Smooth muscle cell (in vitro differentiated cells): Measurements from ENCODE around the gene CYP2D6. TPM values are rescaled to one million over a fixed set of nuclear protein-coding genes. Genes with fewer than 3 reads are reported as not detected.
"Not testable (repeated sequence)": the region's sequence is repeated elsewhere in the genome, so short reads cannot be mapped to it uniquely, and the experiment has no call there.

ENCODE experiments used
- DNase-seq: peaks from one replicate; lab custom pipeline; 2025; ENCODE audit not compliant: unreplicated experiment; lab: John Stamatoyannopoulos, UW
- H2AFZ ChIP-seq: fragments of 200-600 bp; sonication (generic); 2 replicates; pipeline ENCODE4 v1.6.0; 2016; ENCODE audit warnings: antibody characterized with exemption, low read depth, mild to moderate bottlenecking
- H3F3A ChIP-seq: fragments of 200-600 bp; sonication (generic); 2 replicates; pipeline ENCODE4 v1.6.0; 2017; ENCODE audit warnings: antibody characterized with exemption, low read depth
- H3K27ac ChIP-seq: fragments of 200-600 bp; sonication (generic); 2 replicates; pipeline ENCODE4 v1.5.1; 2016; ENCODE audit warnings: low read depth, mild to moderate bottlenecking
- H3K27me3 ChIP-seq: fragments of 200-600 bp; sonication (generic); 2 replicates; pipeline ENCODE4 v1.6.1; 2016; ENCODE audit warnings: low read depth, mild to moderate bottlenecking
- H3K36me3 ChIP-seq: fragments of 200-600 bp; sonication (generic); 2 replicates; pipeline ENCODE4 v1.5.1; 2016; ENCODE audit warnings: low read depth
- H3K4me1 ChIP-seq: fragments of 200-600 bp; sonication (generic); 2 replicates; pipeline ENCODE4 v1.5.1; 2016; ENCODE audit warnings: low read depth
- H3K4me2 ChIP-seq: fragments of 200-600 bp; sonication (generic); 2 replicates; pipeline ENCODE4 v1.6.0; 2016; ENCODE audit warnings: mild to moderate bottlenecking
- H3K4me3 ChIP-seq: fragments of 200-600 bp; sonication (generic); 2 replicates; pipeline ENCODE4 v1.5.1; 2016; ENCODE audit warnings: mild to moderate bottlenecking
- H3K79me2 ChIP-seq: fragments of 200-600 bp; sonication (generic); 2 replicates; pipeline ENCODE4 v1.6.0; 2016; ENCODE audit warnings: low read depth, mild to moderate bottlenecking
- H3K9ac ChIP-seq: fragments of 200-600 bp; sonication (generic); 2 replicates; pipeline ENCODE4 v1.6.0; 2016; ENCODE audit warnings: low read depth
- H3K9me3 ChIP-seq: fragments of 200-600 bp; sonication (generic); replicated peaks from 2 replicates; pipeline ENCODE4 v1.5.1; 2016; ENCODE audit warnings: low read depth
- H4K20me1 ChIP-seq: fragments of 200-600 bp; sonication (generic); 2 replicates; pipeline ENCODE4 v1.6.0; 2016; ENCODE audit warnings: low read depth
- WGBS: methylation state at CpG from one replicate; pipeline ENCODE4 v1.1.7; 2016; ENCODE audit warnings: low lambda C conversion rate; 5-methylcytosine and 5-hydroxymethylcytosine counted together
- polyA plus RNA-seq: library from polyadenylated mRNA; unstranded; fragments of >200 nt; fragmentation: Nextera tagmentation; extraction: Ambion mirVana; gene quantifications from 2 replicates; pipeline ENCODE4 v1.2.1, GENCODE V29; 2016
- total RNA-seq: library from RNA; depleted of rRNA; stranded (reverse); fragments of >200 nt; gene quantifications from 2 replicates; pipeline ENCODE4 v1.2.3, GENCODE V29; 2014
- TF ChIP-seq, protein P1 (sequence below): fragments of 200-600 bp; sonication (generic); IDR thresholded peaks from 2 replicates; pipeline ENCODE4 v1.5.1; 2017; ENCODE audit warnings: borderline replicate concordance, mild to moderate bottlenecking, antibody characterized with exemption; ENCODE audit not compliant: insufficient read depth, poor library complexity, severe bottlenecking

The CYP2D6 gene
- total and polyA plus RNA-seq, 2 experiments from 2014 or later: 0.41 to 0.63 TPM

- Histone ChIP-seq H3K27ac (no peak overlapping the region), H3K4me2 (no peak overlapping the region), H3K27me3 (no peaks in the 10 kb centered on the region), H3K4me3 (no peak overlapping the region), H2AFZ (no peak overlapping the region), H3K79me2 (no peaks in the 10 kb centered on the region), H3F3A (no peaks in the 10 kb centered on the region), H3K9me3 (no peaks in the 10 kb centered on the region), H4K20me1 (no peaks in the 10 kb centered on the region), H3K4me1 (no peaks in the 10 kb centered on the region), H3K36me3 (no peaks in the 10 kb centered on the region), H3K9ac (no peak overlapping the region)
- 81% methylated on average over 8 of the region's 8 CpGs for WGBS
- DNase-seq: no peak
- TF ChIP-seq, protein P1, sequence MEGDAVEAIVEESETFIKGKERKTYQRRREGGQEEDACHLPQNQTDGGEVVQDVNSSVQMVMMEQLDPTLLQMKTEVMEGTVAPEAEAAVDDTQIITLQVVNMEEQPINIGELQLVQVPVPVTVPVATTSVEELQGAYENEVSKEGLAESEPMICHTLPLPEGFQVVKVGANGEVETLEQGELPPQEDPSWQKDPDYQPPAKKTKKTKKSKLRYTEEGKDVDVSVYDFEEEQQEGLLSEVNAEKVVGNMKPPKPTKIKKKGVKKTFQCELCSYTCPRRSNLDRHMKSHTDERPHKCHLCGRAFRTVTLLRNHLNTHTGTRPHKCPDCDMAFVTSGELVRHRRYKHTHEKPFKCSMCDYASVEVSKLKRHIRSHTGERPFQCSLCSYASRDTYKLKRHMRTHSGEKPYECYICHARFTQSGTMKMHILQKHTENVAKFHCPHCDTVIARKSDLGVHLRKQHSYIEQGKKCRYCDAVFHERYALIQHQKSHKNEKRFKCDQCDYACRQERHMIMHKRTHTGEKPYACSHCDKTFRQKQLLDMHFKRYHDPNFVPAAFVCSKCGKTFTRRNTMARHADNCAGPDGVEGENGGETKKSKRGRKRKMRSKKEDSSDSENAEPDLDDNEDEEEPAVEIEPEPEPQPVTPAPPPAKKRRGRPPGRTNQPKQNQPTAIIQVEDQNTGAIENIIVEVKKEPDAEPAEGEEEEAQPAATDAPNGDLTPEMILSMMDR: no peak
Observed at GRCh38 chr22:42131562-42131961, 952 bp upstream of the CYP2D6 start.

GRCh38 chr22:42130182-42130581 lies 428 bp downstream of the CYP2D6 start:
- not testable (repeated sequence) for H3K27ac ChIP-seq, H3K4me2 ChIP-seq, H3K4me3 ChIP-seq, H2AFZ ChIP-seq, DNase-seq, H3K79me2 ChIP-seq, H3K9ac ChIP-seq, H3K27me3 ChIP-seq, H3K36me3 ChIP-seq, H3F3A ChIP-seq, H3K9me3 ChIP-seq, H4K20me1 ChIP-seq, H3K4me1 ChIP-seq
- WGBS: no CpG with 5 or more reads among the region's 7 CpGs

DNA sequence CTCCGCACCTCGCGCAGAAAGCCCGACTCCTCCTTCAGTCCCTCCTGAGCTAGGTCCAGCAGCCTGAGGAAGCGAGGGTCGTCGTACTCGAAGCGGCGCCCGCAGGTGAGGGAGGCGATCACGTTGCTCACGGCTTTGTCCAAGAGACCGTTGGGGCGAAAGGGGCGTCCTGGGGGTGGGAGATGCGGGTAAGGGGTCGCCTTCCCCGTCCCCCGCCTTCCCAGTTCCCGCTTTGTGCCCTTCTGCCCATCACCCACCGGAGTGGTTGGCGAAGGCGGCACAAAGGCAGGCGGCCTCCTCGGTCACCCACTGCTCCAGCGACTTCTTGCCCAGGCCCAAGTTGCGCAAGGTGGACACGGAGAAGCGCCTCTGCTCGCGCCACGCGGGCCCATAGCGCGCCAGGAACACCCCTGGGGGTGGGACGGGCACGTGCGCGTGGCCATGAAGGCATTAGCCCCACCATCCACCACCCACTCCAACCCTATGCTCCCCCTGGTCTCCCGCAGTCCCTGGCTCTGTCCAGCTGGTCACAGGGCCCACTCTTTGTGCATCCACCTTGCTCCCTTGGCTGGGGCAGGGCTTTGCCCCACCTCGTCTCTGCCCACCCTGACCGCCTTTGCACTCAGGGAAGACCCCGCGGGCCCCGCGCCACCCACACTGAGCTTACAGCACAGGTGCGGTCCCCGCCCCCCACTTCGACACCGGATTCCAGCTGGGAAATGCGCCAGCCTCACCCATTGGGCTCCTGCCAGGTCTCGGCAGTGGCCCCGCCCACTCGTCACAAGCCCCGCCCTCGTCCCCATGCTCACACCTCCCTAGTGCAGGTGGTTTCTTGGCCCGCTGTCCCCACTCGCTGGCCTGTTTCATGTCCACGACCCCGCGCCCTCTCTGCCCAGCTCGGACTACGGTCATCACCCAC lies 1.6 kb downstream of the CYP2D6 start:
- DNase-seq, H3K79me2 ChIP-seq, H4K20me1 ChIP-seq, H3K36me3 ChIP-seq, H3K9me3 ChIP-seq, H3K4me1 ChIP-seq, H3K4me2 ChIP-seq, H3K27ac ChIP-seq, H2AFZ ChIP-seq, H3K9ac ChIP-seq, H3F3A ChIP-seq, H3K27me3 ChIP-seq, H3K4me3 ChIP-seq: not testable (repeated sequence)
- WGBS: 92% methylated on average over 39 of the region's 65 CpGs

DNA sequence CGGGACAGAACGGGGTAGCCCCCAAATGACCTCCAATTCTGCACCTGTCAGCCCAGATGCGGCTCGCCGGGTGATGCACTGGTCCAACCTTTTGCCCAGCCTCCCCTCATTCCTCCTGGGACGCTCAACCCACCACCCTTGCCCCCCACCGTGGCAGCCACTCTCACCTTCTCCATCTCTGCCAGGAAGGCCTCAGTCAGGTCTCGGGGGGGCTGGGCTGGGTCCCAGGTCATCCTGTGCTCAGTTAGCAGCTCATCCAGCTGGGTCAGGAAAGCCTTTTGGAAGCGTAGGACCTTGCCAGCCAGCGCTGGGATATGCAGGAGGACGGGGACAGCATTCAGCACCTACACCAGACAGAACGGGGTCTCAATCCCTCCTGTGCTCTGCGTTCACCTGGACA lies 2.6 kb downstream of the CYP2D6 start:
- H3K27ac ChIP-seq, H2AFZ ChIP-seq, H3K9me3 ChIP-seq, H3K4me1 ChIP-seq, H3F3A ChIP-seq, H3K9ac ChIP-seq, DNase-seq, H3K27me3 ChIP-seq, H3K4me3 ChIP-seq, H3K79me2 ChIP-seq, H3K36me3 ChIP-seq, H4K20me1 ChIP-seq, H3K4me2 ChIP-seq: not testable (repeated sequence)
- WGBS: 96% methylated on average over 12 of the region's 13 CpGs

GRCh38 chr22:42127606-42128005 lies 3.0 kb downstream of the CYP2D6 start:
- H2AFZ ChIP-seq: no peak overlapping the region
- no peaks in the 10 kb centered on the region for H3K79me2 ChIP-seq
- no peaks in the 10 kb centered on the region for H3K9me3 ChIP-seq
- WGBS: 95% methylated on average over 16 of the region's 16 CpGs
- no peaks in the 10 kb centered on the region for H3K4me1 ChIP-seq
- no peak overlapping the region for H3K27ac ChIP-seq
- H3K4me2 ChIP-seq: no peak overlapping the region
- no peaks in the 10 kb centered on the region for H3K27me3 ChIP-seq
- no peaks in the 10 kb centered on the region for H4K20me1 ChIP-seq
- no peak overlapping the region for H3K4me3 ChIP-seq
- H3F3A ChIP-seq: no peaks in the 10 kb centered on the region
- no peak overlapping the region for H3K9ac ChIP-seq
- TF ChIP-seq, protein P1: no peak
- H3K36me3 ChIP-seq: no peaks in the 10 kb centered on the region
- DNase-seq: no peak

GRCh38 chr22:42123529-42123928 lies 7.1 kb downstream of the CYP2D6 start:
- H3K27ac ChIP-seq, H3K27me3 ChIP-seq, DNase-seq, H3K4me1 ChIP-seq, H4K20me1 ChIP-seq, H3F3A ChIP-seq, H2AFZ ChIP-seq, H3K79me2 ChIP-seq, H3K4me3 ChIP-seq, H3K9me3 ChIP-seq, H3K36me3 ChIP-seq, H3K9ac ChIP-seq, H3K4me2 ChIP-seq: not testable (repeated sequence)
- whole genome bisulfite sequencing: no CpG with 5 or more reads among the region's 4 CpGs
